Muscle layer of duodenum (tissue), 2 donors: ENCODE measurements around the gene TTC7B.

Experiments
- H3K27ac ChIP-seq: one replicate; pipeline ENCODE4 v1.7.0; 2013; ENCODE audit warnings: mild to moderate bottlenecking, low read length
- H3K27me3 ChIP-seq: one replicate; pipeline ENCODE4 v1.7.0; 2013; ENCODE audit warnings: low read depth, mild to moderate bottlenecking, control low read depth, low read length
- H3K36me3 ChIP-seq, 2 donors: one replicate each; pipeline ENCODE4 v1.7.0; 2013; ENCODE audit warnings: low read length in 2 of 2, control low read depth in 1 of 2, mild to moderate bottlenecking in 1 of 2; ENCODE audit not compliant: insufficient read depth in 2 of 2, control insufficient read depth in 1 of 2
- H3K4me1 ChIP-seq, 2 donors: one replicate each; pipeline ENCODE4 v1.7.0; 2013; ENCODE audit warnings: low read length in 2 of 2, mild to moderate bottlenecking in 2 of 2, control low read depth in 1 of 2, moderate library complexity in 1 of 2; ENCODE audit not compliant: insufficient read depth in 2 of 2, control insufficient read depth in 1 of 2
- H3K4me3 ChIP-seq, 2 donors: one replicate each; pipeline ENCODE4 v1.7.0; 2013; ENCODE audit warnings: low read length in 2 of 2, low read depth in 1 of 2, mild to moderate bottlenecking in 1 of 2
- H3K9me3 ChIP-seq, 2 donors: one replicate each; pipeline ENCODE4 v1.7.0; 2013; ENCODE audit warnings: low read length in 2 of 2, control low read depth in 1 of 2, mild to moderate bottlenecking in 1 of 2; ENCODE audit not compliant: control insufficient read depth in 1 of 2
- donor health status: healthy.

TTC7B gene

DNA sequence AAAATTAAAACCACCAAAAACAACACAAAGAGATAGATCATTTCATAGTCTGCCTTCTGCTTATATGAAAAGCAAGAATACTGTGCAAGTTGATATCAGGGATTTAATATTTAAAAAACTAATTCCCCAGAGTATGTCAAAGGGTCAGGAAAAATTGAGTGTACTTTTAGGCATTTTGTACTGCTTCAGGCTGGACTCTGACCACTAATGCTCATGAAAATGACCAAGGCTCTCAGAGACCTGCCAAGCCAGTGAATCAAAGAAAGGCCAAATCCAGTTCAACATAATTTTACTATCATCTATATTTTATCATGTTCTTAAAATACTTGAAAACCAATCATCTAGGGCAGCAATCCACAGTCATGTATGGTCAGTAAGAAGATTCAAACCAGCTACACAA lies 66.0 kb downstream of the TTC7B start:
- Histone ChIP-seq H3K9me3 (peaks cover 0 to 5% of the 10 kb centered on the region in 2 donors), H3K27ac (no peak overlapping the region), H3K4me1 (no peaks in the 10 kb centered on the region), H3K4me3 (no peak overlapping the region), H3K27me3 (no peaks in the 10 kb centered on the region), H3K36me3 (no peaks in the 10 kb centered on the region)

DNA sequence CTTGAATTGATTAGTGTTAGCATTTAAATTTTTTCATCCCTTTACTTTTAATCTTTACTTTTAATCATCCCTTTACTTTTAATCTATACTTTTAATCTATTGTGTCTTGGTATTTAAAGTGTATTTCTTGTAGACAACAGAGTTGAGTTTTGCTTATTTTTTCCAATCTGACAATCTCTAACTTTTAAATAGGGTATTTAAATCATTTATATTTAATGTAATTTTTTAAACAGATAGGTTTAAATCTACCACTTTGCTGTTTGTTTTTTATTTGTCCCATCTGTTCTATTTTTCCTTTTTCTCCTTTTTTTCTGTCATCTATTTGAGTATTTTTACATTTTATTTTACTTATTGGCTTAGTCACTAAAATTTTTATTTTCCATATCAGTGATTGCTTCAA lies 68.3 kb downstream of the TTC7B start:
- Histone ChIP-seq H3K27ac (no peak overlapping the region), H3K27me3 (no peaks in the 10 kb centered on the region), H3K36me3 (no peaks in the 10 kb centered on the region), H3K9me3 (peaks cover 0 to 5% of the 10 kb centered on the region in 2 donors), H3K4me1 (peaks cover 0 to 2% of the 10 kb centered on the region in 2 donors), H3K4me3 (no peak overlapping the region)

DNA sequence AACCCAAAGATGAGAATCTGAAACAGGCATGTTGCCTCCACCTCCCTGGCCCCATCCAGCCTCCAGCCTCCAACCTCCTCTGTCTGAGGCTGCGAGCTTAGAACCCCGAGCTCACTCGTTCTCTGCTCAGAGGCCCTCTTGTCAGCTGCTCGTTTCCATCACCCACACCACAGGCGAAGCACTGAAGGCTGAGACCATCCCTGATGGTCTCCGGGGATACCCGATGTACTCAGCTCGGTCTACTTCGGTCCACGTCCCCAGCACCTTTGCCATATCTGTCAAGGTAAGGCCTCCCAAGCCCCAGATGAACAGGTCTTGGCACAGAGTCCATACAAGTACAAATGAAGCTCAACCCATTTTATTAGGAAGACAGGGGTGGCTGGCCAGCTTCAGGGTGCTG lies 72.4 kb downstream of the TTC7B start:
- no peaks in the 10 kb centered on the region for H3K27me3 ChIP-seq
- H3K4me3 ChIP-seq, result no peak overlapping the region
- no peak overlapping the region for H3K27ac ChIP-seq

DNA sequence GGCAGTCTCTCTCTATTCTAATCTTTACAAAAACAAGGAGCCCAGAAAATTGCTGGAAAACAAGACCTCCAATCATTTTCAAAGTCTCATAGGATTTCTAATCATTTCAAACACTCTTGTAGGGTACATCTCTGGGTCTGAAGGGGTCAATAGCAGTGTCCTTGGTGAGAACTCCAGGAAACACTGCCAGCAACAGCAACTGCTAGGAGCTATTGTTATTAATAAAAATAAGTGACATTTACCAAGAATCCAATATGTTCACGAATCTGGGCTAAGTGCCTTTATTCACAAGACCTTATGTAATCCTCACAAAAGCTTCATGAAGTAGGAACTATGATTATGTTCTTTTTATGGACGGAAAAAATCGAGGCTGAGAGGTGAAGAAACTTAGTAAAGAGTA lies 72.8 kb downstream of the TTC7B start:
- Histone ChIP-seq H3K4me3 (no peak overlapping the region), H3K27me3 (no peaks in the 10 kb centered on the region), H3K9me3 (no peaks in the 10 kb centered on the region), H3K27ac (no peak overlapping the region), H3K4me1 (peaks cover 0 to 8% of the 10 kb centered on the region in 2 donors), H3K36me3 (no peaks in the 10 kb centered on the region)

More for the DNA sequence above, 72.4 kb downstream of the TTC7B start:
- Histone ChIP-seq H3K9me3 (no peaks in the 10 kb centered on the region), H3K4me1 (peaks cover 0 to 8% of the 10 kb centered on the region in 2 donors), H3K36me3 (no peaks in the 10 kb centered on the region)

DNA sequence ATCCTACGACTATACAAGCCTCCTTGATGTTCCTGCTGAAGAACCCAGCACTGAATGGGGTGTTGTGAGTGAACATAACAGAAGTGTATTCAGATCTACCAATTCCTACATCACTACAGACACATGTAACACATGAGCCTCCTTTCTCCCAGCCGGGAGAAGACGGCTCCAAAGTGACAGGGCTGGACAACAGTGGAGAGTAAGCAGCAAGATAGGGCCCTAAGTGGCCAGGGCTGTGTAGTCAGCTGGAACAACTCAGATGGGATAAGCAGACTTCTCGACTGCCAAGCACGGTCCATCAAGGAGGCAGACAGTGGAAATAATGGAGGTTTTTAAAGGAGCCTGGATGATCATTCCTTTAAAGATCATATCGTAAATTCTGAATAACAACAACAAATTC lies 73.5 kb downstream of the TTC7B start:
- Histone ChIP-seq H3K27me3 (no peaks in the 10 kb centered on the region), H3K4me1 (peaks cover 0 to 8% of the 10 kb centered on the region in 2 donors), H3K4me3 (no peak overlapping the region), H3K9me3 (no peaks in the 10 kb centered on the region), H3K36me3 (no peaks in the 10 kb centered on the region), H3K27ac (peak overlapping the region; percentile 46)

DNA sequence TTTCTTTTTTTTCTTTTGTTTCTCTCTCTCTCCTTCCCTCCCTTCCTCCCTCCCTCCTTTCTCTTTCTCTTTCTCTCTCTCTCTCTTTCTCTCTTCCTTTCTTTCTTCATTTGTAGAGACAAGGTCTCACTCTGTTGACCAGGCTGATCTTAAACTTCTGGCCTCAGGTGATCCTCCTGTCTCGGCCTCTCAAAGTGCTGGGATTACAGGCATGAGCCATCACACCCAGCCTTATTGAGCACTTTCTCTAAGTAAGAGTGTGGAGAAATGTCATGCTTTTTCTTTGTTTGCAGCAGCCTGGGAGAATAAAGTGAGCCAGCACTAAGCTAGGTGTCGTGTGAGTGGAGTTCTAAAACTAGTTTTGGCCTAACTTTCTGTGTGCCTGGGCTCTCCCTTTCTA lies 74.0 kb downstream of the TTC7B start:
- H3K4me1 ChIP-seq, result peaks cover 0 to 8% of the 10 kb centered on the region in 2 donors

DNA sequence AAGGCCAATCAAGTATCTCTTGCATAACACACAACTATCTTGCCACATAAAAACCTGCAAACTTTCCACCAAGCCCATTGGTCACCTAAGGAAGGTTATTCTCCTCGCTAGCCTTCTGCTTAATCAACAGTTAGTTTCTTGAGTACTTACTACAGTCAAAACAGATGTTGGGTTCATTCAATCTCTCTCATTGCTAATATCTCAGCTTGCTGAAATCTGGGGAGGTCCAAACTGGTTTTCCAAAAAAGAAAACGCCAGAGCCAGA lies 74.6 kb downstream of the TTC7B start:
- Histone ChIP-seq H3K9me3 (no peaks in the 10 kb centered on the region), H3K4me3 (no peak overlapping the region), H3K36me3 (no peaks in the 10 kb centered on the region), H3K27me3 (no peaks in the 10 kb centered on the region), H3K27ac (no peak overlapping the region), H3K4me1 (peaks cover 0 to 8% of the 10 kb centered on the region in 2 donors)

More for the DNA sequence above, 74.0 kb downstream of the TTC7B start:
- Histone ChIP-seq H3K9me3 (no peaks in the 10 kb centered on the region), H3K4me3 (no peak overlapping the region), H3K36me3 (no peaks in the 10 kb centered on the region), H3K27ac (no peak overlapping the region), H3K27me3 (no peaks in the 10 kb centered on the region)

DNA sequence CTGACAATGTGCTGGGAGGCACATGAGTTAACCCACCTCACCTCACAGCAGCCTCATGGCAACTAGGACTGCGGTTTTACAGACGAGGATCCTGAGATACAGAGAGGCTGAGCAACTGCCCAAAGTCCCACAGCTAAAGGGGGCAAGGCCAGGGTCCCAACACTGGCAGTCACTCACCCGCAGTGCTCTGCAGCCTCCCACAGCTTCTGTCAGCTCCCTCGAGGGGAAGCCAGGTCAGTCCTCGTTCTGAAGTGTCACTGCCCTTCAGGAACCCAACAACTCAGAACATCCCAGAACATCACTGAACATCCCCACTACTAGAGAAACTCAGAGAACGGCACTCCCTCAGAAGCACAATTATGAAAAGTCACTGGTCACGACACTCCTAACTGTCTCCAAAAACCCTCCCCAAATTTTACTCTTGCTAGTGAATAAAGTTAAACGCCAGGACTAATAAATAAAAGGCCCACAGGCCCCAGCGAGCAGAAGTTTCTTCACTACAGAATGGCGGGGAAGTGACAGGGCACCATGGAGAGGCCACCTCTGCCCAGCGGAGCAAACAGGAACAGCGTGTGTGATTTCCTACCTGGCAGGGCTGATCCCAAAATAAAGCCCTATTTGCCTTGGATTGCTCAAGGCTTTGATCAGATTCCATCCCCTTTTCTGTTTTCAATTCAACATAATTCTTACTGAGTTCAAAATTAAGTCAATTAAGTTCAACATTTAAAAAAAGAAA lies 75.1 kb downstream of the TTC7B start:
- H3K27me3 ChIP-seq, result no peaks in the 10 kb centered on the region
- H3K4me3 ChIP-seq, result no peak overlapping the region
- H3K27ac ChIP-seq, result no peak overlapping the region
- H3K36me3 ChIP-seq, result no peaks in the 10 kb centered on the region
- H3K4me1 ChIP-seq, result peaks cover 0 to 8% of the 10 kb centered on the region in 2 donors
- H3K9me3 ChIP-seq, result no peaks in the 10 kb centered on the region

DNA sequence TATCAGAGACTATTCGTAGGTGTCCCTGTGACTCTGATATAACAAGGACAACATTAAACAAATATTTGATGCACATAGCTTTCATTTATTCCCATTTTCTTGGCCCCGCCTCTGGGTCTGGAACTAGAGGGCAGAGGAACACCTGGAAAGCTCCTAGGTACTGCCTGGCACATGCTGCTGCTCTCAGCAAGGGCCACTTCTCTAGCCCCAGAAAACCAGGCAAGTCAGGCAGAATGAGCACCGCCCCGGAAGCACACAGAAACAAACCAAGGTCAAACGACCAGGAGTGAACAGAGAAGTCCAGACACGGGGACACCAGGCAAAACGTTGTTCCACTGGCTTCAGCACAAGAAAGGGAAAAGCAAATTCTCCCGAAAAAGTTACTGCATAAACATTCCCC lies 76.1 kb downstream of the TTC7B start:
- Histone ChIP-seq H3K4me1 (peaks cover 0 to 8% of the 10 kb centered on the region in 2 donors), H3K4me3 (no peak overlapping the region), H3K27ac (no peak overlapping the region), H3K9me3 (no peaks in the 10 kb centered on the region), H3K36me3 (no peaks in the 10 kb centered on the region), H3K27me3 (no peaks in the 10 kb centered on the region)

DNA sequence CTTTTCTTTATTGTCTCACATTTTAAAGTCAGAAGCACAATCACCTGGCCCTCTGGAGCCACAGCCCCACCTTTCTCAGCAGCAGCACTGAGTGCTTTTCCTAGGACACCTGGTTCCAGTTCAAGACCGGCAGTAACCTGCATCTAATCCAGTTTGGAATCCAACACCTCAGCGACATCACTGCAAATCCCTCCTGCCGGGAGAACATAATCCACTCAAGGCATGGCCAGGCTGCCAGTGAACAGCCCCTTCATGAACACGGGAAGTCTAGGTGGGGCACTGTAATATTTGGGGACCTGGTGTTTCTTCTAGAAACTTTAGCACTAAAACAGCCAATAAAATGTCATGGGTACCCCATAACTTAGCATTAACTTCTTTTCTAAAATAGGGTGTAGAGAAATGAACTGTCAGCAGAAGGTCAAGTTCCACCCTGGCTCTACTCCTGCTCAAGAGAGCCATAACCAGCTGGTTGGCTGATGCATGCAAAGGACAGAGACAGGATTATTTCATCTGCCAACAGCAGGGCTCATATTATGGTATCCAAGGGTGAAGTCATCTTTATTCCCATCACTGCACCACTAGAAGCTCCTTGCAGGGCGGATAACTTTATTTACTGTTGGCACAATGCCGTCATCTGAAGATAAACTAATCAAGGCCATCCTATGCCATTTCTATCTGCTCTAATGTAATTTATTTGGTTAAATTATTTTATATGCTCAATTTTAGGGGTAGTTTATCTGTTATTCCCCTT lies 76.7 kb downstream of the TTC7B start:
- Histone ChIP-seq H3K36me3 (no peaks in the 10 kb centered on the region), H3K4me1 (peaks cover 0 to 8% of the 10 kb centered on the region in 2 donors), H3K9me3 (no peaks in the 10 kb centered on the region), H3K27ac (no peak overlapping the region), H3K27me3 (no peaks in the 10 kb centered on the region), H3K4me3 (no peak overlapping the region)

DNA sequence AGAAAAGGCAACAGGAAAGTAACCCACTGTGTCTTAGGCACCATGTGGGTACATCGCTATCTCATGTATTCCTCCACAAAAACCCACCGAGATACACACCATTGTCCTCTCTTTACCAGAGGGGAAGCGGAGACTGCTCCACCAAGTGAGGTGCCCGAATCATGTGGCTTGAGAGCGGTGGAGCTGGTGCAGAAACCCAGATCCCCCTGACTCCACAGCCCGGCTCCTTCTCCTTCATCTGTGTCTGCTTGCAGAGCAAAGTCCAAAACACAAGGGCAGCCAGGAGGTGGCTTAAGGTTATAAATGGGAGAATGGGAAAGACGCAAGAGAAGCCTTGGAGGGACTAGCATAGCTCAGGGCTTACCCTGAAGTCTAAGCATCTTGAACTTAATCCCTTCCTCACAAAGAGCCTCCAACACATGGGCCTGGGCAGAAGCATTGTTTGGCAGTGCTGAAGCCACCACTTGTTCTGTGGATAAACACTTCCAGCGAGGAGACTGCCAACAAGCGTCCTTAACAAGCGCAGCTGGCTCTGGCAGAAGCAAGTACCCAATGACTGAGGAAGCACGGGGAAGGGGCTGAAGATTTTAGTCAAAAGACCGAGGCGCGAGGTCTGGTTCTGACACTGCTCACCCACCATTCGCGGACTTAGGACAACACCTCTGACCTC lies 83.0 kb downstream of the TTC7B start:
- Histone ChIP-seq H3K4me1 (peaks cover 0 to 6% of the 10 kb centered on the region in 2 donors), H3K27me3 (no peaks in the 10 kb centered on the region), H3K27ac (no peak overlapping the region), H3K36me3 (no peaks in the 10 kb centered on the region), H3K4me3 (no peak overlapping the region), H3K9me3 (no peaks in the 10 kb centered on the region)
